ENCODE results near the gene PKM. TPM values are rescaled to one million over a fixed set of nuclear protein-coding genes. Genes with fewer than 3 reads are reported as not detected.

Gene PKM
- total RNA-seq, 4 donors from 2014 or later: 261 to 293 (median 272) TPM

GRCh38 chr15:72252663-72253299 is 21.8 kb upstream of the PKM start:
- WGBS, 2 donors: 94 to 95% methylated on average over 10 of the region's 10 CpGs
- no peaks in the 10 kb centered on the region for H3K27me3 ChIP-seq
- no peaks in the 10 kb centered on the region for H3K9me3 ChIP-seq
- no peak for DNase-seq (ENCODE audit: low spot score in 2 of 2)
- H3K27ac ChIP-seq: no peak overlapping the region
- no peaks in the 10 kb centered on the region for H3K4me1 ChIP-seq
- H3K4me3 ChIP-seq: no peak overlapping the region
- TF ChIP-seq EP300 (IDR thresholded peaks at IDR 0.05) (no peak), POLR2A (IDR thresholded peaks at IDR 0.05) (no peak), CTCF (IDR thresholded peaks at IDR 0.05) (no peak)
- H3K36me3 ChIP-seq: peaks cover 5 to 100% (median 23%) of the 10 kb centered on the region in 3 donors

GRCh38 chr15:72249142-72249810 is 18.3 kb upstream of the PKM start:
- Histone ChIP-seq H3K27me3 (no peaks in the 10 kb centered on the region), H3K27ac (no peak overlapping the region), H3K4me3 (no peak overlapping the region), H3K4me1 (no peaks in the 10 kb centered on the region), H3K9me3 (no peaks in the 10 kb centered on the region), H3K36me3 (peaks cover 5 to 100% (median 13%) of the 10 kb centered on the region in 3 donors)
- DNase-seq (ENCODE audit: low spot score in 2 of 2): no peak
- TF ChIP-seq POLR2A (IDR thresholded peaks at IDR 0.05) (no peak), EP300 (IDR thresholded peaks at IDR 0.05) (no peak), CTCF (IDR thresholded peaks at IDR 0.05) (no peak)
- 78 to 87% methylated on average over 3 of the region's 3 CpGs for WGBS, 2 donors

- no peak overlapping the region for H3K27ac ChIP-seq
- no peak for DNase-seq (ENCODE audit: low spot score in 2 of 2)
- H3K9me3 ChIP-seq: no peaks in the 10 kb centered on the region
- no peaks in the 10 kb centered on the region for H3K27me3 ChIP-seq
- no peak overlapping the region for H3K4me3 ChIP-seq
- WGBS, 2 donors: 89 to 100% methylated on average over 1 of the region's 1 CpG
- peaks cover 5 to 100% (median 10%) of the 10 kb centered on the region in 3 donors for H3K36me3 ChIP-seq
- TF ChIP-seq POLR2A (IDR thresholded peaks at IDR 0.05) (no peak), EP300 (IDR thresholded peaks at IDR 0.05) (no peak), CTCF (IDR thresholded peaks at IDR 0.05) (no peak)
- no peaks in the 10 kb centered on the region for H3K4me1 ChIP-seq
Observed at GRCh38 chr15:72248514-72248913, 17.5 kb upstream of the PKM start.

GRCh38 chr15:72242775-72243370 is 11.9 kb upstream of the PKM start:
- peaks cover 0 to 85% (median 6%) of the 10 kb centered on the region in 3 donors for H3K36me3 ChIP-seq
- WGBS, 2 donors: 52 to 55% methylated on average over 2 of the region's 2 CpGs

More at GRCh38 chr15:72242775-72243370, 11.9 kb upstream of the PKM start:
- TF ChIP-seq CTCF (IDR thresholded peaks at IDR 0.05): no peak
- H3K27me3 ChIP-seq: no peaks in the 10 kb centered on the region
- no peak for DNase-seq (ENCODE audit: low spot score in 2 of 2)
- H3K4me1 ChIP-seq: peaks cover 0 to 3% (median 1%) of the 10 kb centered on the region in 4 donors
- H3K27ac ChIP-seq: no peak overlapping the region
- H3K9me3 ChIP-seq: no peaks in the 10 kb centered on the region
- no peak overlapping the region for H3K4me3 ChIP-seq

All from tibial nerve (tissue), 4 donors.